Measurements from ENCODE around the gene CBARP.

CBARP gene

GRCh38 chr19:1264801-1265614 lies 27.2 kb upstream of the CBARP start:
- DNase-seq, result no peak

GRCh38 chr19:1263188-1263587 lies 25.4 kb upstream of the CBARP start:
- DNase-seq, result no peak

- no peak for DNase-seq
Measured at GRCh38 chr19:1262623-1263123, 24.9 kb upstream of the CBARP start.

DNA sequence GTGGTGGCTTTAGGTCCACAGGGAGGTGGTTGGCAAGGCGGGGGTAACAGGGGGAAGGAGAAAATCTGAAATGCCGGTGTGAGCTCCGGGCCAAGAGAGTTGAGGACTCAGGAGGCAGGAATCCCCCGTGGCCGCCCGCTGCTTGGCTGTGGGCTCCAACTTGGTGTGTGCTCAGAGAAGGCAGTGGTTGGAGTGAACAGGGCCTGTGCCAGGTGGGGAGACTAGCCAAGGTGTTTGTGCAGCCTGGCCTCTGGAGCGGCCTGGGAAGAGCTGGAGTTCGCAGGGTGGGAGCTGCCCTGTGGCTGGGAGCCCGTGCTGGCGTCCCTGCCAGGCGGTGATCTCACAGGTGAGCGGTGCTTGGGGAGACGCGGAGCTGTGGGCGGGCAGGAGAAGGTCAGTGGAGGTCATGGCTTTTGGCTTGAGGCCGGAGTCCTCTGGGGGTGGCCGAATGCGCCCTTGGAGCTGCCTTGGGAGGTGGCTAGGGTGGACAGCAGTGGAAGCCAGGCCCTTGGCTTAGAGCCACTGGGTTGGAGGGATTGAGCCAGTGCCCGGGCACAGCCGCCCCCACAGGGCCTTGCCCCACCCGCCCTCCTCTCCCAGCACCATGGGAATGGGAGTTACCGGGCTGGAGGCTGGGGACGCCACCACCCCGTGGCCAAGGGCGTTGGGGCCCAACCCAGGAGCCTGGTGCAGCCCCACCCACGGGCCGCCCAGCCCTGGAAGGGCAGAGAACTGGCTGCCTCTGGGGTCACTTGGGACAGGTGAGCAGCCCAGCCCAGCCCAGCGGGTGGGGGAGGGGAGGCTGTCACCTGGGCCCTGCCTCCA lies 24.2 kb upstream of the CBARP start:
- no peak for DNase-seq

DNA sequence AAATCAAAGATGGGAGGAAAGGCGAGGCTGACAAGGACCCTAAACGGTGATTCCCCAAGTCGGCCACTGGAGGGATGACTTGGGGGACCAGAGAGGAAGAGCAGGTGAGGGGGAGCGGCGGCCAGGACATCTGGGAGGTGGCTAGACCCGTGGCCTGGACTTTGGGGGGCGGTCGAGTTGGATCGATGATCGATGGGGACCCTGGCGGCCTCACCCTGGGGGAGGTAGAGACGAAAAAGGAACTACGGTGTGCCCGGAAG lies 23.7 kb upstream of the CBARP start:
- no peak for DNase-seq

DNA sequence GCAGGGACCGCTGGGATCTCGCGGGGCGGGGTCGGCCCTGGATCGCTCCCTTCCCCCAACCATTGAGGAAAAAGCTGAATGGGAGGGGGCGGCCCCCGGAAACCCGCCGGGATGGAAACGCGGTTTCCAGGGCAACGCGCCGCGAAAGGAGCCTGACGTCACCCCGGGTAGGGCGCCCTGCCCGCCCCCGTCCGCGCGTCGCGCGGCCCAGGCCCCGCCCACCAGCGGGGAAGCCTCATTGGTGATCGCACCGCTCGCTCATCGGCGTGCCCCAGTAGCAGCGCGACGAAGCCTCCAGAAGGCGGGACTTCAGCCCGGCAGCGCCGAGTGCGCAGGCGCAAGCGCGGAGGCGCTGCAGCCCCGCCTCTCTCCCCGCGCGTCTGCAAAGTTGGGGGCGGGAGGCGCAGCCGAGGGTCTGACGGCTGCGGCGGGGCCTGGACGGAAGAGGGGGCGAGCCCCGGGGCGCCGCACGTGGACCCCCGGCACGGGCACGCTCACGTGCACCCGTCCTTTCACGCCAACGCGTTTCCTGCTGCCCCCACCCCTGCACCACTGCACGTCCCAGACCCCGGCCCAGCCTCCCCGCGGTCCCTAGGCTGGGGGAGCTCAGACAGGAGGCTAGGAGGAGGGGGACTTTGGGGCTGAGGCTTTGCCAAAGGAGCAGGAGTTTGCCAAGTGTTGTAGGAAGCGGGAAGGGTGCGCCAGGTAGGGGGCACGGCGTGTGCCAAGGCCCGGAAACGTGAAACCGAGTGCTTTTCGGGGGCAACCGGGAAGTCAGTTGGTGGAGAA lies 23.1 kb upstream of the CBARP start:
- peak; percentile 71 for DNase-seq

GRCh38 chr19:1259876-1260748 lies 22.3 kb upstream of the CBARP start:
- no peak for DNase-seq

DNA sequence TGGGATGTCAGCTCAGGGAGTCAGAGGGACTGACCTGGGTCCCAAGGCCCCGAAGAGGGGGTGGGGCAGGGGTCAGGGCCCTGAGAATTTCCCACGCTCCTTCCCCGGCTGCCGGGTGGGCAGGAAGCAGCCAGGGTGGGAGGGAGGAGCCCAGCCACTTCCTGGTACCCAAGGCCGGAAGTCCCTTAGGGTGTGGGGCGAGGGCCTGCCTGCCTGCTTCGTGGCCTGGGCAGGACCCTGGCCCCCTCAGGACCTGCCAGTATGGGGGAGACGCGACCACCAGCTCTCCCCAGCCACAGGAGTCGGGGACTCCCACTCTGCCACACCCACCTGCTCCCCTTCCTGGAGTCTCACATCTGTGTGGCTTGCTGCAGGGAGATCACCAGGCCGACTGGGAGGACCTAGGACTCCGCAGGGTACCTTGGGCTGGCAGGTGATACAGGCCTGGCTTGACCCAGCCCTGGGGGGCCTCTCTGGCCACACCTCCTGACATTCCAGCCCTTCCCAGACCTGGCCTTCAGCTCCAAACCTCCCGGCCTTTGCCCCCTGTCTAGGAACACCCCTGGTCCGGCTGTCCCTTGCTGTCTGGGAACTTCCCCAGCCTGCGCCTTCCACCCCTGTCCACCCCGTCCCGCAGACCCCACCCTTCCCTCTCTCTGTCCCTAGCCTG lies 21.5 kb upstream of the CBARP start:
- no peak for DNase-seq

DNA sequence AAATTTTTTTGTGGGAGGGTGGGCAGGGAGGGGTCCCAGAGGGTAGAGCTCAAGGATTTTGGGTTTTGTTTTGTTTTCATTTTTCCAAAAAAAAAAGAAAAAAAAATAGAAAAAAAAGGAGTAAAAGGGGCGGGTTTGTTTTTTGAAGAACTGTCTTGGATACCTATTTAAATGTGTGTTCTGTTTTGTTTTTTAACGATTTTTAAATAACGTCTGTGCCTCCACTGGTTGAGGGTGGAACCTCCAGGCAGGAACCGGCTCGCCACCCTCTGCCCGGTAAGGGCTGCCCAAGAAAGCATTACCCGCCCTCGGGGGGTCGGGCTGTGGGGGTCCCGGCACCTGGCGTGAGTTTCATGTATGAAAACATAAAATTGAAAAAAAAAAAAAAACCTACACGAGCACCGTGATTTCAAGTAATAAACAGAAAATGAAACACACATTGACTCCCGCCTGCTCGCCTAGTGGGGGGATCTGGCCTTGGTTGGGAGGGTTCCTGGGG lies 21.0 kb upstream of the CBARP start:
- DNase-seq, result no peak

DNA sequence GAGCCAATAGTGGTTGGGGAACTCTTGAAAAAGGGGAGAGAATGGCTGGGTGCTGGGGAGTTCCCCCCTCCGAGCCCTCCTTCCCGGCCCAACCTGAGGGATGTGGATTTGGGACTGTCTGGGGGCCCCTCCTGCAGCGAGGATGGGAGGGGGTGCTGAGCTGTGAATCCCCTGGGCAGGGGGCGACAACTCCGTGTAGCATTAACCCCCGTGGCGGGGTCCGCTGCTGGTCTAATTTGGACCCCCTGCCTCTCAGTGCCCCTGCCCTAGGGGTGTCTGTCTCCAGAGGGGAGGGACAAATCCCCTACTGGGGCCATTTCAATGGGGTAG lies 20.3 kb upstream of the CBARP start:
- DNase-seq, result no peak

DNA sequence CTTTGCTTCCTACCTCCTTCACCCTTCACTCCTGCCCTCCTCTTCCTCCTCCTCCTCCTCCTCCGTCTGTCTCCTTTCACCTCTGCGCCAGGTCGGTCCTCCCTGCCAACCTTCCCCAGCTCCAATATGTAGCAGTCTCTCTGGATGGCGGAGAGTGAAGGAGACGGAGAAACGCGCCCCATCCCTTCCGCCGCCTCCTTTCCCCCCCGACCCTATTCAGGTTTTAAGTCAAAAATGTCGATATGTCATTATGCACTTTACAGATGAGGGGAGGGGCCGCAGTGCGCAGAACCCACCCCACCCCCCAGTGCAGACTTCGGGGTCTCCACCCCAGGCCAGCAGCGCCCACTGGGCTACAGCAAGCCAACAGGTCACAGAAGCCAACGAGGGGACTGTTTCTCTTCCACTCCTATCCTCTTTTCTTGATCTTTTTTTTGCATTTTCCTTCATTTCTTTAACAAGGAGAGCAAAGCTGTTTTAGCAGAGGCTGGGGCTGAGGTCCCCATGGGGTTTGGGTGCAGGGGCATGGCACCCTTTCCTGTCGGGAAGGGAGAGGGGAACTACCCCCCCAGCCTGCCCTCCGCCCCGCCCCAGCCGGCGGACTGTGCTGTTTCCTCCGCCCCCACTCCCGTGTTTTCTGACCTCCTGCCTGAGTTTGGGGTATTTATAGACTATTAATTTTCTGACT lies 19.8 kb upstream of the CBARP start:
- DNase-seq, result no peak

DNA sequence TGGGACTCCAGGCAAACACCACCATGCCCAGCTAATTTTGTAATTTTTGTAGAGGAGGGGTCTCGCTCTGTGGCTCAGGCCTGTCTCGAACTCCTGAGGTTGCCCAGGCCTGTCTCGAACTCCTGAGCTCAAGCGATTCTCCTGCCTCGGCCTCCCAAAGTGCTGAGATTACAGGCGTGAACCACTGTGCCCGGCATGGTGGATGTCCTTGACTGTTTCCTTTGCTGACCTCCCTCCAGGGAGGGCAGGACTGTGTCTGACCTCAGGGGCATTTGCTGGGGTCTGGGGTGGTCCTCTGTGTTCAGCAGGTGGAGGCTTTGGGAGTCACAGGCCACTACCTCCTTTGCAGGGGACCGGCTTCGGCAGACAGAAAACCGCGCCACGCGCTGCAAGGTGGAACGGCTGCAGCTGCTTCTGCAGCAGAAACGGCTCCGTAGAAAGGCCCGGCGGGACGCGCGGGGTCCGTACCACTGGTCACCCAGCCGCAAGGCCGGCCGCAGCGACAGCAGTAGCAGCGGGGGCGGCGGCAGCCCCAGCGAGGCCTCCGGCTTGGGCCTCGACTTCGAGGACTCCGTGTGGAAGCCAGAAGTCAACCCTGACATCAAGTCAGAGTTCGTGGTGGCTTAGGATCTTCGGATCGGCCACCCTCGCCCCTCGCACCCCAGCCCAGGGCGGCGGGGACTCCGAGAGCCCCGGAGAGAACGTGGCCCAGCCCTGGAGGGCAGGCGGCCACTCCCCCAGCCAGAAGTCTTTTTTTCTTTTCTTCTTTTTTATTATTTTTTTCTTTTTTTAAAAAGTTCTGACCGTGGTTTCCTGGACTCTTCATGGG lies 19.1 kb upstream of the CBARP start:
- no peak for DNase-seq

GRCh38 chr19:1255186-1256161 lies 17.7 kb upstream of the CBARP start:
- no peak for DNase-seq

GRCh38 chr19:1254530-1255185 lies 16.9 kb upstream of the CBARP start:
- no peak for DNase-seq

- no peak for DNase-seq
Measured at GRCh38 chr19:1254081-1254527, 16.3 kb upstream of the CBARP start.

GRCh38 chr19:1253514-1254080 lies 15.8 kb upstream of the CBARP start:
- DNase-seq, result no peak

GRCh38 chr19:1252821-1253513 lies 15.2 kb upstream of the CBARP start:
- DNase-seq, result no peak

Data from SHP77 treated with DMSO at 0.1 percent for 48 hours (cell line).